K562 (cell line): Measurements from ENCODE around the gene HNRNPM.

Experiments
- EZH2 ChIP-seq: IDR thresholded peaks from 2 replicates; pipeline ENCODE4 v1.6.1; 2012; ENCODE audit warnings: low read depth, mild to moderate bottlenecking, inconsistent platforms, low read length, borderline replicate concordance
- GATAD2A ChIP-seq: fragments of 450-650 bp; IDR thresholded peaks from 2 replicates; pipeline ENCODE4 v1.6.1; 2017
- LCOR ChIP-seq: sonication (generic); formaldehyde crosslinking; IDR thresholded peaks from 2 replicates; pipeline ENCODE4 v1.8.0; 2022; ENCODE audit warnings: mild to moderate bottlenecking, missing genetic modification reagents
- NR2C2 ChIP-seq, 2 experiments: fragments of 200-800 bp in 1 of 2; sonication (Bioruptor generic) in 1 of 2; sonication (generic) in 1 of 2; formaldehyde crosslinking in 1 of 2; IDR thresholded peaks; 2 replicates each; pipeline versions ENCODE4 v1.6.1 to v1.8.0; 2016 to 2022; ENCODE audit warnings: mild to moderate bottlenecking in 1 of 2, missing compliant biosample characterization in 1 of 2, missing genetic modification characterization in 1 of 2, missing genetic modification reagents in 1 of 2
- POLR2AphosphoS5 ChIP-seq: IDR thresholded peaks from 2 replicates; pipeline ENCODE4 v1.6.1; 2011; ENCODE audit warnings: mild to moderate bottlenecking, low read depth, low read length, moderate library complexity; ENCODE audit not compliant: control insufficient read depth, insufficient read depth
- SETDB1 ChIP-seq: IDR thresholded peaks from one replicate; pipeline ENCODE4 v1.6.1; 2012; ENCODE audit warnings: low read length, control low read depth, inconsistent platforms
- SMAD3 ChIP-seq: fragments of 450-650 bp; formaldehyde crosslinking; conservative IDR thresholded peaks from 2 replicates; pipeline ENCODE4 v1.4.0; 2020; ENCODE audit warnings: mild to moderate bottlenecking
- TF ChIP-seq, protein P1 (sequence below), 3 experiments: IDR thresholded peaks in 2 of 3; conservative IDR thresholded peaks in 1 of 3; 2 replicates each; pipeline ENCODE4 v1.5.1; 2011 to 2012; ENCODE audit warnings: low read length in 3 of 3, mild to moderate bottlenecking in 3 of 3, control low read depth in 2 of 3, improper control_type of control experiment in 1 of 3, inconsistent platforms in 1 of 3, low read depth in 1 of 3, mixed read lengths in 1 of 3, moderate library complexity in 1 of 3; ENCODE audit not compliant: insufficient read depth in 2 of 3
- TF ChIP-seq, protein P2 (sequence below), 2 experiments: fragments of 450-650 bp; formaldehyde crosslinking in 1 of 2; IDR thresholded peaks; 2 replicates each; pipeline versions ENCODE4 v1.4.0 to v1.6.1; 2014 to 2020; ENCODE audit warnings: mild to moderate bottlenecking in 2 of 2, borderline replicate concordance in 1 of 2, low read depth in 1 of 2

DNA sequence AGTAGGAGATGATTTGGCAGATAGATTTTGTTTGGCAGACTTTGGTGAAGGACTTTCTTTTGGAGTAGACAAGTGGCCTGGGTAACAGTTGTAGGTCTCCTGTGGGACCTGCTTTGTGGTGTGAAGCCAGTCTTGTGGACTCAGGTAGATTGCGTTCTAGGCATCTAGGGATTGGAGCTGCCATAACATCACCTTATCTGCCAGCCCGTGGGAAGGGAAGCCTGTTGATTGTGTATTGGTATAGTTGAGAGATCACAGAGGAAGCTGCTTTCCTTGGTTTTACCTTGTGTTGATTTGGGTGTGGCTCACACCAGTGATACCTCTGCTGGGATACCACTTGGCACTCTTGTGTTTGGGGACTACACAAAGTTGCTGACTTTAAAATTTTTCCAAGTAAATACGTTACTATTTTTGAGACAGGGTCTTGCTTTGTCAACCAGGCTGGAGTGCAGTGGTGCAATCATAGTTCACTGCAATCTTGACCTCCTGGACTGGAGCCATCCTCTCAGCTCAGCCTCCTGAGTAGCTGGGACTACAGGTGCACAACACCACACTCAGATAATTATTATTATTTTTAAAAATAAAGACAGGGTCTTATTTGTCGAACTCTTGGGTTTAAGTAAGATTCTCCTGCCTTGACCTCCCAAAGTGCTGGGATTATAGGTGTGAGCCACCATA, 7.8 kb downstream of the HNRNPM start:
- TF ChIP-seq NR2C2 (CRISPR knock-in tag; IDR thresholded peaks at IDR 0.05) (no peak), NR2C2 (tag; IDR thresholded peaks at IDR 0.05) (no peak), SMAD3 (no peak), GATAD2A (no peak), POLR2AphosphoS5 (no peak), SETDB1 (no peak), EZH2 (no peak), LCOR (CRISPR knock-in tag) (no peak)
- TF ChIP-seq, protein P1, sequence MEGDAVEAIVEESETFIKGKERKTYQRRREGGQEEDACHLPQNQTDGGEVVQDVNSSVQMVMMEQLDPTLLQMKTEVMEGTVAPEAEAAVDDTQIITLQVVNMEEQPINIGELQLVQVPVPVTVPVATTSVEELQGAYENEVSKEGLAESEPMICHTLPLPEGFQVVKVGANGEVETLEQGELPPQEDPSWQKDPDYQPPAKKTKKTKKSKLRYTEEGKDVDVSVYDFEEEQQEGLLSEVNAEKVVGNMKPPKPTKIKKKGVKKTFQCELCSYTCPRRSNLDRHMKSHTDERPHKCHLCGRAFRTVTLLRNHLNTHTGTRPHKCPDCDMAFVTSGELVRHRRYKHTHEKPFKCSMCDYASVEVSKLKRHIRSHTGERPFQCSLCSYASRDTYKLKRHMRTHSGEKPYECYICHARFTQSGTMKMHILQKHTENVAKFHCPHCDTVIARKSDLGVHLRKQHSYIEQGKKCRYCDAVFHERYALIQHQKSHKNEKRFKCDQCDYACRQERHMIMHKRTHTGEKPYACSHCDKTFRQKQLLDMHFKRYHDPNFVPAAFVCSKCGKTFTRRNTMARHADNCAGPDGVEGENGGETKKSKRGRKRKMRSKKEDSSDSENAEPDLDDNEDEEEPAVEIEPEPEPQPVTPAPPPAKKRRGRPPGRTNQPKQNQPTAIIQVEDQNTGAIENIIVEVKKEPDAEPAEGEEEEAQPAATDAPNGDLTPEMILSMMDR (IDR thresholded peaks at IDR 0.05 in 2 of 3, conservative IDR thresholded peaks at IDR 0.05 in 1 of 3; ENCODE audit: insufficient read depth in 2 of 3, low read depth in 1 of 3, low read length in 3 of 3), result no peak
- TF ChIP-seq, protein P2, sequence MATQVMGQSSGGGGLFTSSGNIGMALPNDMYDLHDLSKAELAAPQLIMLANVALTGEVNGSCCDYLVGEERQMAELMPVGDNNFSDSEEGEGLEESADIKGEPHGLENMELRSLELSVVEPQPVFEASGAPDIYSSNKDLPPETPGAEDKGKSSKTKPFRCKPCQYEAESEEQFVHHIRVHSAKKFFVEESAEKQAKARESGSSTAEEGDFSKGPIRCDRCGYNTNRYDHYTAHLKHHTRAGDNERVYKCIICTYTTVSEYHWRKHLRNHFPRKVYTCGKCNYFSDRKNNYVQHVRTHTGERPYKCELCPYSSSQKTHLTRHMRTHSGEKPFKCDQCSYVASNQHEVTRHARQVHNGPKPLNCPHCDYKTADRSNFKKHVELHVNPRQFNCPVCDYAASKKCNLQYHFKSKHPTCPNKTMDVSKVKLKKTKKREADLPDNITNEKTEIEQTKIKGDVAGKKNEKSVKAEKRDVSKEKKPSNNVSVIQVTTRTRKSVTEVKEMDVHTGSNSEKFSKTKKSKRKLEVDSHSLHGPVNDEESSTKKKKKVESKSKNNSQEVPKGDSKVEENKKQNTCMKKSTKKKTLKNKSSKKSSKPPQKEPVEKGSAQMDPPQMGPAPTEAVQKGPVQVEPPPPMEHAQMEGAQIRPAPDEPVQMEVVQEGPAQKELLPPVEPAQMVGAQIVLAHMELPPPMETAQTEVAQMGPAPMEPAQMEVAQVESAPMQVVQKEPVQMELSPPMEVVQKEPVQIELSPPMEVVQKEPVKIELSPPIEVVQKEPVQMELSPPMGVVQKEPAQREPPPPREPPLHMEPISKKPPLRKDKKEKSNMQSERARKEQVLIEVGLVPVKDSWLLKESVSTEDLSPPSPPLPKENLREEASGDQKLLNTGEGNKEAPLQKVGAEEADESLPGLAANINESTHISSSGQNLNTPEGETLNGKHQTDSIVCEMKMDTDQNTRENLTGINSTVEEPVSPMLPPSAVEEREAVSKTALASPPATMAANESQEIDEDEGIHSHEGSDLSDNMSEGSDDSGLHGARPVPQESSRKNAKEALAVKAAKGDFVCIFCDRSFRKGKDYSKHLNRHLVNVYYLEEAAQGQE (IDR thresholded peaks at IDR 0.05; ENCODE audit: borderline replicate concordance), result no peak
- TF ChIP-seq, protein P2 (CRISPR knock-in tag; IDR thresholded peaks at IDR 0.05; ENCODE audit: low read depth), result no peak
